Measurements from ENCODE around the gene UBE2A.

DNA sequence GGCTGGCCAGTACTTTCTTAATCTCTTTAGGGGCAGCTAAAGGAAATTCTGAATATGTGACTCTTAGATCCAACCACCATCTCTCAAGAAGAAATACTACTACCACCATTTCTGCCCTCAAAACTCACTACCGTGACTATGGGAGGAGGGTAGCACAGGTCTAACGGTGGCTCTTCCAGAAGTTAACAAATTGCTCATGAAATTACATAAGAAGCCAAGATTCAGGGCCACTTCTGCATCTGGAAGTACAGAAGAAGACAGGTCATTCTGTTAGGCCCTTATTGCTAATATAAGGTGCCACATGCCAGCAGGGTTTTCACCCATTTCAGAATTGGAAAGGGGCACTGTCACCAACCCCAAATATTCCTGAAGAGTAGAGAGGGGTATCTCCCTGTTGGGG lies 51.5 kb downstream of the UBE2A start:
- TF ChIP-seq POLR2AphosphoS5 (IDR thresholded peaks at IDR 0.05; ENCODE audit: low read depth, low read length) (no peak), POLR2A (IDR thresholded peaks at IDR 0.05; ENCODE audit: low read depth, low read length) (no peak), TAF1 (IDR thresholded peaks at IDR 0.05; ENCODE audit: borderline replicate concordance, low read depth, low read length) (no peak)
